Ovary (tissue), 3 donors: ENCODE data around the gene C20orf202.

ENCODE experiments used
- CTCF ChIP-seq, 3 donors: fragments of 450-650 bp in 2 of 3; fragments of 200-600 bp in 1 of 3; IDR thresholded peaks; one replicate each; pipeline versions ENCODE4 v1.5.1 to v1.8.0; 2016 to 2022; ENCODE audit warnings: antibody characterized with exemption in 3 of 3, mild to moderate bottlenecking in 1 of 3
- POLR2A ChIP-seq: fragments of 450-650 bp; IDR thresholded peaks from one replicate; pipeline ENCODE4 v1.6.1; 2017; ENCODE audit warnings: antibody characterized with exemption, mild to moderate bottlenecking, moderate library complexity
- donor health status: DM: no; HTN: no; CAD: no.

GRCh38 chr20:1178103-1178502 is 25.2 kb upstream of the C20orf202 start:
- TF ChIP-seq POLR2A: no peak
- TF ChIP-seq CTCF (IDR thresholded peaks at IDR 0.05): no peak
